A204.1 (cell line): ENCODE measurements around the gene PLCL1.

ENCODE experiments used
- FAIRE-seq: peaks from 2 replicates; lab custom pipeline; 2012; peaks lifted over from hg19 to GRCh38; lab: Jason Lieb, UNC

PLCL1 gene

GRCh38 chr2:197857476-197858107, 53.2 kb downstream of the PLCL1 start:
- FAIRE-seq: no peak

- FAIRE-seq: no peak
These were observed 54.3 kb downstream of the PLCL1 start for GRCh38 chr2:197858607-197859140.

- FAIRE-seq: no peak
These were observed 58.0 kb downstream of the PLCL1 start for GRCh38 chr2:197862246-197862955.

GRCh38 chr2:197863744-197864143, 59.4 kb downstream of the PLCL1 start:
- FAIRE-seq: no peak

GRCh38 chr2:197866455-197866854, 62.1 kb downstream of the PLCL1 start:
- FAIRE-seq: no peak

- no peak for FAIRE-seq
These were observed 62.6 kb downstream of the PLCL1 start for GRCh38 chr2:197867033-197867432.

DNA sequence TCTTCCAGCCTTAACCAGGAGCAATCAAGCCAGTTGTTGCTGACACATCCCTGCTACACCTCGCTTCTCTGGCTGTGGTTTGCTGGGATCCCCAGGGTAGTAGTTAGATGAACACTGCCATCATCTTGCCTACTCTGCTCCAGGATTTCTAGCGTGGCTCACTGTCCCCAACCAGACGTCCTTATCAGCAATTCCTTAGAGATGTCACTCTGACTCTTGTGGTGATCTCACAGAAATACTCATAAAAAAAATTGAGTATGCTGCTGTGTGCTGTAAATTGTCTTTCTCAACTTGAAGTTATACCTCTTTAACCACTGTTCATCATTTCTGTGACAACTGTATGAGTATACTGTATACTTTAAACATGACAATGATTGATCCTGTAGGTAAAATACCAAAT, 63.2 kb downstream of the PLCL1 start:
- FAIRE-seq: no peak

- no peak for FAIRE-seq
These were observed 63.8 kb downstream of the PLCL1 start for GRCh38 chr2:197868206-197868605.

DNA sequence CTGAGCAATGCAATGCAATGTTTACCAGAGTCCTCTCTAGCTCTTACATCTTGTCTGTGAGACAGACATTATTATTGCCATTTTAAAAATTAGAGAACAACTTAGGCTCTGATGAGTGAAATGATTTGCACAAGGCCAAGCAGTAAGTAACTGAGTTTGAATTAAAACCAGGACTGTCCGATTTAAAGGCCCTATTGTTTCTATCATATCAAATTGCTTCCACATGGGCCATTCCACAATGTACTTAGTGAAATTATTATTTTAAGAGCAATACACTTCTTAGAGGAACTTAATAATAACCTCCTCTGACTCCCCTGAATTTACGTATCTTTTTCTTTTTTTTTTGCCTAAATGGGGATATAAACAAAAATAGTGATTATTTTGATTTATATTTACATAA, 64.6 kb downstream of the PLCL1 start:
- FAIRE-seq: no peak

- no peak for FAIRE-seq
These were observed 65.2 kb downstream of the PLCL1 start for GRCh38 chr2:197869501-197870111.

DNA sequence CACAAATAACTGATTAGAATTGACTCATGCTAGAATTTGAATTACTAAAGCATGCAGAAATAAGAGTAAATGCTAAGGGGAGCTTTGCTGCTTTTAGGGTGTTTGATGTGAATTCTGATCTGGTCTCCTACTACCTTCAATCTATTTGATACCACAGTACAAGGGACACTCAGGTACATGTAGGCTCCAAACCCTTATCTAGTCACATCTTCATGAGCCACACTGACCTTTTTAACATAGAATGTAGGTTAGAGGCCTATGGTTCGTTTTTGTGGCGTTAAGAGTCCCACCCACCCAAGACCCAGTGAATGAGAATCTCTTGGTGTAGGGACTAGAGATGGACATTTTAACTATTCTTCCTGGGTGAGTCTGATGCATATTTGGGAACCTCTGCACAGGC, 65.7 kb downstream of the PLCL1 start:
- FAIRE-seq: no peak

DNA sequence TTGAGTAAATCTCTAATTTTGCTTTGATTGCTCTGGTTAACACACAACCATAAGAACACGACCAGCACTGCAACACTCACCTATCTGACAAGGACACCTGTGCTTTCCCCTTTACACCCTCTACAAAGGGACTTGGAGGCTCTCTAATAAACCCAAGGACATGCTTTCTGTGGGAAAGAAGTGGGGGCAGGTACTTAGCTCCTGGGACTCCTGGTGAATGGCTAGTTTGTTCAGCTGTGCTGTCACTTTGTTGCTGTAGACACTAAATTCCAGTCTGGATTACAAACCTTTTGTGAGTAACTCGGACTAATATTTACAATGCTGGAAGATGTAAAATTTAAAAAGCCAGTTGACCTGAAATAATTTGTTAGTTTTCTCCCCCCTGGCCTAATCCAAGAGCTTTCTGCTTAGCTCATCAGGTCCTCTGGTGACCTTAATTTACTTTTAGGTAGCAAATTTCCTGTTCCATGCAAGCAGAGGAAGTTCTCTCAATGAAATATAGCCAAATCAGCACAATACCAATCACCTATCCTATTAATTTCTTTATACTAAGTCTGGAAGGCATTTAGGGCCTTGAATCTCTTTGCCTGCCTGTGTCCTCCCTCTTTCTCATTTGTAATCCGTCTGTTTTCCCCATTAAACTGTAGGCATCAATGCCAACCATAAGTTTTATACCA, 67.5 kb downstream of the PLCL1 start:
- no peak for FAIRE-seq

- no peak for FAIRE-seq
These were observed 68.9 kb downstream of the PLCL1 start for GRCh38 chr2:197873293-197873701.

DNA sequence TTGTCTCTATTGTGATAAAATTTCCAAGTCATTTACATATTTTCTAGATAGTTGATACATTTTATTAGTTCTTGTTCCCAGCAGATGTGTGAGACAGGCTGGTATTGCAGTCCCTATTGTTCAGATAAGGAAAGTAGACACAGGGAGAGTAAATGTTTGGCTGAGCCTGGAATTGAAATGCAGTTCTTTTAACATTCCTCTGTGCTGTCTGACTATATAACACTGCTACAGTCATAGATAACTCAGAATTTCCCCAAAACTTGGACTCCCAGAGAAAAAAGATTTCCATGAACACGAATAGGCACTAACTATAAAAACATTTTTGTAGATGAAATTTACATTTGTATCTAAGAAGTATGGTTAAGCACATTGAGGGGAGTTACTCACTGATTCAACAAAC, 71.4 kb downstream of the PLCL1 start:
- no peak for FAIRE-seq

GRCh38 chr2:197876524-197876923, 72.1 kb downstream of the PLCL1 start:
- FAIRE-seq: no peak

GRCh38 chr2:197877038-197877437, 72.6 kb downstream of the PLCL1 start:
- no peak for FAIRE-seq

GRCh38 chr2:197878792-197879191, 74.4 kb downstream of the PLCL1 start:
- no peak for FAIRE-seq

DNA sequence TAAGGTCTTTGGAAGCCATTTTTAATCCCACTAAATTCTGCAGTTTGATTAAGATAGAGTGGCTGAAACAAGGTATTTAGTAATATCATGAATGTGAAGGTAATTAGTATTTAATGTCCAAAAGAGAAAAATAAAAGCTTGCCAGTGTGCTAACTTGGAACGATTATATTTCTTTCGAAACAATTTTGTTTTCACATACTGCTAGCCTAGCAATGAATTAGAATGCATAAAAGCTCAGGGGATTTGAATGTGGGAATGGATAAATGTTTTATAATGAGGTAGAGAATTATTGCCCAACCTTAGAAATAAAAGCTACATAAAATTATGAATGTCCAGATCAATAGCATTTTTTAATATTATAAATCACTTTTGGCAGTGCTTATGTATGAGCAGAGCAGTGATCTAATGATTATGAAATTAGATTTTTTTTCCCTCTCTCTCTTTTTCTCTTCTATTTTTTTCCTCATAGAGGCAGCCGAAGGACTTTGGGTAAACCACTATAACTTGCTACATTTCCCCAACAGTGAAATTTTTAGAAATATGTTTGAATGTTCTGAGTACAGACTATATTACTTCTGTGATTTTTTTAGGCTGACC, 75.5 kb downstream of the PLCL1 start:
- FAIRE-seq: no peak

DNA sequence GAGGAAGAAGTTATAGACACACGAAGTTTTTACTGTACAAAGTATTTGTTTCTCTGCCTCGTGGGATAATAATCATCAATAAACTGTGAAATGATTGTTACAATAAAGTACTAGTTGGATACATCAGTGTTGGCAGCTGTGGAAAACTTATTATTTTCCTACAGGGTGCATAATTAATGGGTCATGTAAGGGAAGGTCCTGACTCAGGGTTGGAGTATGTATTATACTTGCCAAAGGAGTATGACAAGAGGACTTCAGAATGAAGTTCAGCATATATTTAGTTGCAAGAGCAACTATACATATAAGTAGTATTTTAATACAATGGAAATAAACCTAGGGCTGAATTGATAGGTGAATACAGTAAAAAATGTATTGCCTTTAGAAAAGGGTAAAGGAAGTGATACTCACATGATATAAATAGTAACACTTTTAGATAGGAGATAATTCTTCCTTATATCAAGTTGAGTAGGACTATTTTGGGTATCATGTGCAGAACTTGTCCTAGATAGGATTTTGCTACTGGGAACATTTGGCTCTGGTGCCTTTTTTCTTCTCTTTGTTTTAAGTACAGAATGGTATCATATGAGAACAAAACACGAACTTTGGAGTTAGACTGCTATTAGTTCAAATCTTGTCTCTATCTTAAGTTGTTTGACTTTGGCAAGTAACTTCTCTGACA, 79.1 kb downstream of the PLCL1 start:
- no peak for FAIRE-seq

- FAIRE-seq: no peak
These were observed 79.9 kb downstream of the PLCL1 start for GRCh38 chr2:197884252-197884651.

DNA sequence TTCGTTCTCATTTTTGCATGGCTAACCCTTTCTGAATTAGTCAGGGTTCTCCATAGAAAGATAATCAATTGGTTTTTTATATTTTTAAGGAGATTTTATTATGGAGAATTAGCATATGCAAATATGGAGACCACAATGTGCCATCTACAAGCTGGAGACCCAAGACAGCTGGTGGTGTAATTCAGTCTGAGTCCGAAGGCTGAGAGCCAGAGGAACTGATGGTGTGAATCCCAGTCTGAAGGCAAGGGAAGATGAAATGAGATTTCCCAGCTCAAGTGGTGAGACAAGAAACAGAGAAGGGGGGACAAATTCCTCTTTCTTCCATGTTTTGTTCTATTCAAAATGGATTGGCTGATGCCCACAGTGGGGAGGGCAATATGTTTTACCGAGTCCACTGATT, 80.7 kb downstream of the PLCL1 start:
- no peak for FAIRE-seq

DNA sequence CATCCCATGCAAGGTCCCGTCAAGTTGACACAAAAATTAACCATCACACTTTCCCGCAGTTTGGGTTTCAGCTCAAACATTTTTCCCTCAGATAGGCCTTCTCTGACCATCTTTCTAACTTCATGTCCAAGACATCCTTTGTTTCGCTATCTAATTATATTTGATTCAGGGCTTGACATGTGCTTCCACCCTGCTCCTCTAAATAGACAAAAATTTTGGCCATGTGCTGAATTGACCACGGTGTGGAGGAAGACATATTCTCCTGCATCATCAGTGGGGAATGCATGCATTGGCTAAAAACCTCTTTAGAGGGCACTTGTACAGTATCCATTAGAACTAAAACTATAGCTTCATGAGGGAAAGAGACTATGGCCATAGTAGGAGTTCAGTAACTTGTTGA, 81.2 kb downstream of the PLCL1 start:
- FAIRE-seq: no peak
